PFSK-1 (cell line): Measurements from ENCODE around the gene SEC62.

Source experiments
- POLR2AphosphoS5 ChIP-seq: IDR thresholded peaks from 2 replicates; pipeline ENCODE4 v1.6.1; 2012; ENCODE audit warnings: low read depth, mild to moderate bottlenecking, control low read depth, low read length, moderate library complexity
- SIN3A ChIP-seq: IDR thresholded peaks from 2 replicates; pipeline ENCODE4 v1.6.1; 2012; ENCODE audit warnings: mild to moderate bottlenecking, low read length, moderate library complexity, borderline replicate concordance; ENCODE audit not compliant: insufficient read depth
- TAF1 ChIP-seq: IDR thresholded peaks from 2 replicates; pipeline ENCODE4 v1.6.1; 2012; ENCODE audit warnings: low read length, control low read depth, borderline replicate concordance; ENCODE audit not compliant: insufficient read depth
- TF ChIP-seq, protein P1 (sequence below), 2 experiments: IDR thresholded peaks; 2 replicates each; pipeline versions ENCODE4 v1.6.1 to v1.8.0; 2011 to 2012; ENCODE audit warnings: low read depth in 2 of 2, low read length in 2 of 2, control low read depth in 1 of 2, inconsistent platforms in 1 of 2, mild to moderate bottlenecking in 1 of 2, moderate library complexity in 1 of 2; ENCODE audit not compliant: insufficient read depth in 1 of 2

DNA sequence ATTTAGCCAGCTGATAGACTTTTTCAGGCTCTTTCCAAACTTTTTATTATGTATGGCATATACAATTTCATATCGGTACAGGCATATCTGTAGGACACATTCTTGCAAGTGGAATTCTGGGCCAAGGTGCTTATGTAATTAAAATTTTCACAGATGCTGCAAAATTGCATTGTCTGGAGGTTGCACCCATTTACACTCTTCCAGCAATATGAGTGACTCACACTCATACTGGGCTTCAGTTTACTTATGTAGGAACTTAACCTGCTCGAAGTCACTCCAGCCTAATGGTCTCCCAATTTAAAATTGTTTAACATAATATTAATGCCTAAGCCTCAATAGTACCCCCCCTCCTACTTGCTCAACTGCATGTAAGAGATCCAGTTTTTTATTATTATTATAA lies 11.2 kb upstream of the SEC62 start:
- TF ChIP-seq POLR2AphosphoS5 (no peak), SIN3A (no peak), TAF1 (no peak)
- TF ChIP-seq, protein P1, sequence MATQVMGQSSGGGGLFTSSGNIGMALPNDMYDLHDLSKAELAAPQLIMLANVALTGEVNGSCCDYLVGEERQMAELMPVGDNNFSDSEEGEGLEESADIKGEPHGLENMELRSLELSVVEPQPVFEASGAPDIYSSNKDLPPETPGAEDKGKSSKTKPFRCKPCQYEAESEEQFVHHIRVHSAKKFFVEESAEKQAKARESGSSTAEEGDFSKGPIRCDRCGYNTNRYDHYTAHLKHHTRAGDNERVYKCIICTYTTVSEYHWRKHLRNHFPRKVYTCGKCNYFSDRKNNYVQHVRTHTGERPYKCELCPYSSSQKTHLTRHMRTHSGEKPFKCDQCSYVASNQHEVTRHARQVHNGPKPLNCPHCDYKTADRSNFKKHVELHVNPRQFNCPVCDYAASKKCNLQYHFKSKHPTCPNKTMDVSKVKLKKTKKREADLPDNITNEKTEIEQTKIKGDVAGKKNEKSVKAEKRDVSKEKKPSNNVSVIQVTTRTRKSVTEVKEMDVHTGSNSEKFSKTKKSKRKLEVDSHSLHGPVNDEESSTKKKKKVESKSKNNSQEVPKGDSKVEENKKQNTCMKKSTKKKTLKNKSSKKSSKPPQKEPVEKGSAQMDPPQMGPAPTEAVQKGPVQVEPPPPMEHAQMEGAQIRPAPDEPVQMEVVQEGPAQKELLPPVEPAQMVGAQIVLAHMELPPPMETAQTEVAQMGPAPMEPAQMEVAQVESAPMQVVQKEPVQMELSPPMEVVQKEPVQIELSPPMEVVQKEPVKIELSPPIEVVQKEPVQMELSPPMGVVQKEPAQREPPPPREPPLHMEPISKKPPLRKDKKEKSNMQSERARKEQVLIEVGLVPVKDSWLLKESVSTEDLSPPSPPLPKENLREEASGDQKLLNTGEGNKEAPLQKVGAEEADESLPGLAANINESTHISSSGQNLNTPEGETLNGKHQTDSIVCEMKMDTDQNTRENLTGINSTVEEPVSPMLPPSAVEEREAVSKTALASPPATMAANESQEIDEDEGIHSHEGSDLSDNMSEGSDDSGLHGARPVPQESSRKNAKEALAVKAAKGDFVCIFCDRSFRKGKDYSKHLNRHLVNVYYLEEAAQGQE (IDR thresholded peaks at IDR 0.05; ENCODE audit: insufficient read depth in 1 of 2, low read depth in 2 of 2, low read length in 2 of 2): no peak
